Renal pelvis (tissue), 4 donors: ENCODE results near the gene C11orf24. TPM values are rescaled to one million over a fixed set of nuclear protein-coding genes. Genes with fewer than 3 reads are reported as not detected.
"Not testable (repeated sequence)": the region's sequence is repeated elsewhere in the genome, so short reads cannot be mapped to it uniquely, and the experiment has no call there.

Experiments
- DNase-seq: peaks from one replicate; pipeline ENCODE4 v3.0.0-alpha.2; 2013
- polyA plus RNA-seq, 3 donors: library from polyadenylated mRNA; unstranded; fragments of 120-200 nt; gene quantifications; one replicate each; pipeline ENCODE4 v1.2.1, GENCODE V29; 2013; ENCODE audit not compliant: insufficient read length in 3 of 3

The C11orf24 gene
- polyA plus RNA-seq, 3 donors = 24.9 to 30.2 (median 26.7) TPM

DNA sequence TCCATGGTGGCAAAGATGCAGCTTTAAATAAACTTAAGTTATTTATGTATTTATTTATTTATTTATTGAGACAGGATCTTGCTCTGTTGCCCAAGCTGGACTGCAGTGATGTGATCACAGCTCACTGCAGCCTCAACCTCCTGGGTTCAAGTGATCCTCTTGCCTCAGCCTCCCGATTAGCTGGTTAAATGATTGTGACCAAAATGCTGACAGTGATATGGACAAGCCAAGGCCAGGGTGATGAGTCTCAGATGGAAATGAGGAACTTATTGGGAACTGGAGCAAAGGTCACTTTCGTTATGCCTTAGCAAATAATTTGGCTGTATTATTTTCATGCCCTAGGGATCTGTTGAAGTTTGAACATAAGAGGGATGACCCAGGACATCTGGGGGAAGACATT lies 31.3 kb upstream of the C11orf24 start:
- no peak for DNase-seq

DNA sequence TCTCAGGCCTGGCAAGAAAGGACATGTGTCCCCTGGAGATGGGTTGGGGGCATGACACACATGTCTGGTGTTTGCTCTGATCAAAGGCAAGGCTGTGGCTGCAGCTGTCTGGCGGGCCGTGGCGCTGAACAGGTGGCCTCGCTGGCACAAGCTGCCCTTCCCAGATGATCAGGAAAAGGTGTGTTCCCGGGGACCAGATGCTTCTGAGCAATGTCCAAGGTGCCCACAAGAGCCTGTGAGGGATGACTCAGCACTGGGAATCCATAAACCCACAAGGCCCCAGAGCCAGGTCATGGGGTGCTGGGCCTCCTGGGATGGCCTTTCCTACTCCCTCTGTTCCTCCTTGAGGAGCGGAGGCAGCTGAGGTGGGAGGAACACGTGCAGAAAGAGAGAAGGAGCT lies 30.9 kb upstream of the C11orf24 start:
- DNase-seq = no peak

DNA sequence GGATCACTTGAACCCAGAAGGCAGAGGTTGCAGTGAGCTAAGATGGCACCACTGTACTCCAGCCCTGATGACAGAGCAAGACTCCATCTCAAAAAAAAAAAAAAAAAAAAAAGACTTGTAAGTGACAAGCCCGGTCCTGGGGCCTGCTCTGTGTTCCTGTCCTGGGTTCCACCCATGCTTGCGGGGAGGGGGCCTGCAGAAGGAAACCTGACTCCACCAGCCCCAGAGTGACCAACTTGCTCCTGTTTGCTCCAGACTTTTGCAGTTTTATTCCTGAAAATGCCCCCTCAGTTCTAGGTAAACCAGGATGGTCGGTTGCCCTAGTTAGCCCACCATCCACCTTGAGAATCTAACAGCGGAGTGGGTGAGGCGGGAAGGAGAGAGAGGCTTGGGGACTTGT lies 30.5 kb upstream of the C11orf24 start:
- DNase-seq = no peak

DNA sequence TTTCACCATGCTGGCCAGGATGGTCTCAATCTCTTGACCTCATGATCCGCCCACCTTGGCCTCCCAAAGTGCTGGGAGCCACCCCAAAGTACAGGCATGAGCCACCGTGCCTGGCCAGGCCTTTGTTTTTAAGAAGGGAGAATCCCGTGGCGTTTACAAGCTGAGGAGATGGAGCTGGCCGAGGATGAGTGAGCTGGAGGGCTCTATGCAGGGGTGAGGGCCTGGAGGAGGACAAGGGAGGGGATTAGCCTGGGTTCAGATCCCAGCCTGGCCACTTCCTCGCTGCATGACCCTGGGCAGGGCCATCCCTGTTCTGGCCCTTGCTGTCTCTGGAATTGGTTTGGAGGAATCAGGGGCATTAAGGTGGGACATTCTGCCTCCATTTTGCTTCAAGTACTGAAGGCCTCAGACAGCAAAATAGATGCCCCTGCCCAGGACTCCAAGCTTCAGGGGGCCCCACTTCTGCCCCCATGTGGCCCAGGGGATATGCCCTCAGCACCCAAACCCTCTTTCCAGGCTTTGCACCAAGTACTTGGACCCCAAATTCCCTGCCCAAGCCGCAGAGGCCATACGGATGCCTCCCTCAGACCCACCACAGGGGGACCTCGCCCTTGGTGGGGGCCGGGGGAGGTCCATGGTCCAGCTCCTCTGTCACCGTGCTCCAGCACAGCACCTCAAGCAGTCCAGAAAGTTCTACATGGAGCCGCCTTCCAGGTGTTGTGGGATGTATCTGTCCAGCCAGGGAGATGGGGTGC lies 28.5 kb upstream of the C11orf24 start:
- no peak for DNase-seq

DNA sequence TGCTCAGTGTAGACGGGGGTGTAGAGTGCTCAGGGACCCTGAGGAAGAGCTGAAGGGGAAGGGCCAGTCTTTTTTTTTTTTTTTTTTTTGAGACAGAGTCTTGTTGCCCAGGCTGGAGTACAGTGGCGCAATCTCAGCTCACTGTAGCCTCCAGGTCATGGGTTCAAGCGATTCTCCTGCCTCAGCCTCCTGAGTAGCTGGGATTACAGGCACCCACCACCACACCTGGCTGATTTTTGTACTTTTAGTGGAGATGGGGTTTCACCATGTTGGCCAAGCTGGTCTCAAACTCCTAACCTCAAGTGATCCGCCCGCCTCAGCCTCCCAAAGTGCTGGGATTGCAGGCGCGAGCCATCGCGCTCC lies 27.7 kb upstream of the C11orf24 start:
- DNase-seq = not testable (repeated sequence)

DNA sequence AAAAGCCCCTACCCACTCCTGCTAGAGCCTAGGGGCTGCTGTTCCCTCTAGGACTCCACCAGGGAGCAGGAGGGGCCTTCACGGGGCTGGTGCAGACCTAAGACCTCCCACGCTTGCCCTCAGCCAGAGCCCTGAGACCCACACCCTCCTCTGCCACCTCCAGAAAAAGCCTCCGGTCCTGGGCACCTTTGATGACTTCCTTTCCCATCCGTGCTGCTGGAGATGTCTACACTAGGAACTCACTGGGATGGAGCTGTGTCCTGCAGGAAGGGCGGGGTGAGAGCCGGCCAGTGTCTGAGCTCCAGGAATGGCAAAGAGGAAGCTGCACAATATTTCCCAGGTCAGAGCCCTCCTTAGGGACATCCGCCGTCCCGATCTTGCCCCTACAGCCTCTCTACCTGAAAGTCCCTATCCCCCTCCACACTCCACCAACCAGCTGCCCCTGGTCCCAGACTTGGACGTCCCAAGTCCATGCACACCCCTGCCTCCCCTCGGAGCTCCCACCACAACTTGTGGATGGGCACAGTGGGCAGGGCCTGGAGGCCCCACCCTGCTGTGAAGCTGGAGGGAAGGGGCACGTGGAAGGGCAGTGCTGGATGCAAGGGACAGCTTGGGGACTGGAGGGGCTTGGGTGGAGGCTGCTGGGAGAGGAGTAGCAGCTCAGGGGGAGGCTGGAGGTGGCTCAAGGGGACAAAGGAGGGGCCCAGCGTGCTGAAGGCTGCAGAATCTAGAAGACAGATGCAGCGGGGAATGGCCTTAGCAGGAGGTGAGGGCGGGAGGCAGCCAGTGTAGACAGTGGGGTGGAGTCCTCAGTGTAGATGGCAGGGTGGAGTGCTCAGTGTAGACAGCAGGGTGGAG lies 27.1 kb upstream of the C11orf24 start:
- no peak for DNase-seq

DNA sequence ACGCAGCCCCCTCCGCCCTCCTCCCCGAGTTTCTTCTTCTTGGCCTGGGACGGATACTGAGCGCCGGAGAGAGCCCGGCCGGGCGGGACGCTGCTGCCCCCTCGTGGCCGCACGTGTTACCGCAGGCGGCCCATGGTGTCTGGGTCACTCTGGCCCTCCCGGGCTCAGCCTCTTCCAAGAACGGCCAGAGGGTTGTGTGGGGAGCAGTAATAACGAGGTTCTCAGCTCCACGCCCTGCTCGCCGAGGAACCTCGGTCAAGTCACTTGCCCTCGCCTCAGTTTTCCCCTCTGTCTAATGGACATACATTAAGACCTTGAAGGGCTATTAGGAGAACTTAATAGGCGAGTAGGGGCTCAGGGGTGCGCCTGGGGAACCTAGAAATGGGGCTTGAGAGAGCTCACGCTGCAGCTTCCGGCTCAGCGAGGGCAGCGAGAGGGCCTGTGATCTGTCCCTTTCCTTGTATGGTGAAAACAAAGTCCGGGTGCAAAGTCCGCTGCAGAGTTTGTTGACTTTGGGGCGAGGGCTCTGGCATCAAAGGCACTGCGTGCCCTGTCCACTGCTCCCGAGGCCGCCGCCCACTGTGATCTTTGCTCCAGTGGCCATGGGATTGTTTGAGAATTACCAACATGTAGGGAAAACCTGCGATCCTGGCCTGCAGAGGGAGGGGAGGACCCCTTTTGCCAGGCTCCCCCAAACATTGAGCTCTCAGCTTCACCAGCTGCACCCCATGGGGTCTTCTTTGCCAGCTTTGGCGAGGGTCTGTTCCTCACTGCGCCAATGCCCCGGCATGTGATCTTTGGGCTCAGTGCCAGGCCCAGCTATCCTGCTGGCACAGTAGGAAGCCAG lies 26.3 kb upstream of the C11orf24 start:
- DNase-seq = peak; percentile 60

DNA sequence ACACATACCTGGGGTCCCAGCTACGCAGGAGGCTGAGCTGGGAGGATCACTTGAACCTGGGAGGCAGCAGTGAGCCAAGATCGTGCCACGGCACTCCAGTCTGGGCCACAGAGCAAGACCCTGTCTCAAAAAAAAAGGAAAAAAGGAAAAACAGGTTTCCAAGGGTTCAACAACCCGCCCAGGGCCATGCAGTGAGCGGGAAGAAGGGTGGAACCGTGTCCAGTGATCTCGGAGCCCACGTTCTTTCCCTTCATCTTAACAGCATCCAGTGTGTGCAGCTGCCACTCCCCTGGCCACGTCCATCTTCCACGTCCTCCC lies 25.7 kb upstream of the C11orf24 start:
- no peak for DNase-seq

DNA sequence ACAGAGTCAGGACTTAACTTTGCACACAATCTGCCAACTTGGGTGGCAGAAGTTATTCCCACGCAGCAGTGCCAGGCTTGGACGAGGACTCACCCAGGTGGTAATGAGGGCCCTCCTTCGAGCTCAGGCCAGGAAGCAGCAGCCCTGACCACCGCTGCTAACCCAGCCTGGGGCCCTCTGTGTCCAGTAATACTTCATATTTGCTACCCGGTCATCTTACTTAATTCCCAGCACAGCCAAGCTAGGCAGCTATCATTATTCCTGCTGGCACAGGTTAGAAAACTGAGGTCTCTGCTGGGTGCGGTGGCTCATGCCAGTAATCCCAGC lies 25.2 kb upstream of the C11orf24 start:
- DNase-seq = no peak

DNA sequence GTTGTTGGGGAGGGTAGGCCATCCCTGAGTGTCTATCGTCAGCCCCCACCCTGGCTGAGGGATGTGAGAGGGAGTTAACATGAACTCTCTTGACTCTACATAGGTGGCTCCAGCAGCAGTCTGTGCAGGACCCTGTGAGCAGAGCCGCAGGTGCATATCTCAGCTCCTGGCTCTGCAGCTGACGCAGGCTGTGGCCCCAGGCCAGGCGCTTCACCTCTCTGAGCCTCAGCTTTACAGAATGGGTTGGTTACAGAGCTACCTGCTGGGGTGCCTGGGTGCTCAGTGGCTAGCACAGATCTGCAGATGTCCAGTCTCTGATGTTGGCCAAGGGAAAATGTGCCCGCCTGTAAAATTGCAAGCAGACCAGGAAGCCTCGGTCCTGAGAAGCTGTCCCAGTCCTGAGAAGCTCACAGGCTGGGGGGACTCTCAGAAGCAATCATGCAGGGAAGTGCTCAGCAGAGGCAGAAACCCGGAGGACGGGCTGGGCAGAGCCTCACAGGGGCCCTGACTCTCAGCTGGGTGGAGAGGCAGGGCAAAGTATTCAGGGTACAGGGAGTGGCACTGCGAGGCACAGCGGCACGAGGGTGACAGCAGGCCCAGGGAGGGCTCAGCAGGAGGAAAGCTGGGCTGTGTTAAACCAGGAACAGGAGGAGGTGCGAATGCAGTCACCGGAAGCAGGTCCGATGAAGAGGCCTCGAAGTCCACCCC lies 24.7 kb upstream of the C11orf24 start:
- no peak for DNase-seq

DNA sequence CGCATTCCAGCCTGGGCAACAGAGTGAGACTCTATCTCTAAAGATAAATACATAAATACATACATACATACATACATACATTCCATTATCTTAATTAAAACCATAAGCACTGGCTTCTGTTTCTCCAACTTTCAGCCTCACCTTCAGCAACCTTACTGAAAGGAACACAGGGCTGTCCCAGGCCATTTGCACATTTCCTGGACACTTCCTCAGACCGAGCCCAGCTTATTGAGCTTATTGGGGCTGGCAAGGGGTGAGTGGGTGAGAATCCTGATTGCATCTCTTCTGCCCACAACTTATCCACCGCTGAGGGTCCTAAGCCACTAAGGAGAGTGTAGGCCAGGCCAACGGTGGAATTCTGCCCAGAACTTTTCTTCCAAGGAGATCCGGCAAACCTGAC lies 24.2 kb upstream of the C11orf24 start:
- no peak for DNase-seq

DNA sequence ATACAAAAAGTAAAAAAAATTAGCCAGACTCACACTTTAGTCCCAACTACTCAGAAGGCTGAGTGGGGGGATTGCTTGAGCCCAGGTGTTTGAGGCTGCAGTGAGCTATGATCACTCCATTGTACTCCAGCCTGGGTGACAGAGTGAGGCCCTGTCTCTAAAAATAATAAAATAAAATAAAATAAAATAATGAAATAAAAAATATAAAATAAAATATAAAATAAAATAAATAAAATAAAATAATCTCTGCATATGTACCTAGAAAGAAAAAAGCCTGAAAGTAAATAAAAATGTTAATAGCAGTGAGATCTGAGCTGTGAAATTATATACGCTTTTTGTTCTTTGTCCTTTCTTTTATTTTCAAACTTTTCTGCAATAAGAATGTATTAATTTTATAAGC lies 23.5 kb upstream of the C11orf24 start:
- DNase-seq = no peak

DNA sequence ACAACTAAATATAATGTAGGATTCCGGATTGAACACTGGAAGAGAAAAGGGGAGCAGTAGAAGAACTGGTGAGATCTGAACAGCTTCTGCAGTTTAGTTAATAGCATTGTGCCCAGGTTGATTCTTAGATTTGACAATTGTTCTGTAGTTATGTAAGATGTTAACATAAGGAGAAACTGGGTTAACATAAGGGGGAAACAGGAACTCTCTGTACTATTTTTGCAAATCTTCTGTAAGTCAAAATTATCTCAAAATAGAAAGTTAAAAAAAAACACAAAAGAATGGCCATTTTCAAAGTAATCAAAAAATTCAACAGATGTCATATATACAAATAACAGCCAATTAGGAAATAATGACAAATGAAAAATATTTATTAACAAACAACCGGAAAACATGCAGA lies 21.9 kb upstream of the C11orf24 start:
- no peak for DNase-seq

DNA sequence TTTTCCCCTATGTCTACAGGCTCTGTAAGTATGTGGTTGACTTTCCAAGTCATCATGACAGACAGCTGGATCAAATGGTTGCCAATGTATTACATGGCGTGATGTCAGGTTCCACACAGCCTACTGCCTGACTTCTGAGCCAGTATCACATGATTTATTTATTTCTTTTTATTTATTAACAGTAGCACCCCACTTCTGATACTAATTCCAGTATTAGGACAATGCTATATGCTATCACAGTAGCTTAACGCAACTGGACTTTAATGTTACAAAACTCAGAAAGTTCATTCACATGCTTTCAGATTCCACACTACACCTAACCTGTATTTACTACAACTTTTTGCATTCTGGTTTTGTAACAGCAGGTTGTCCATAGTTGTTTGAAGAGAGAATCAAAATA lies 17.7 kb upstream of the C11orf24 start:
- DNase-seq = no peak

DNA sequence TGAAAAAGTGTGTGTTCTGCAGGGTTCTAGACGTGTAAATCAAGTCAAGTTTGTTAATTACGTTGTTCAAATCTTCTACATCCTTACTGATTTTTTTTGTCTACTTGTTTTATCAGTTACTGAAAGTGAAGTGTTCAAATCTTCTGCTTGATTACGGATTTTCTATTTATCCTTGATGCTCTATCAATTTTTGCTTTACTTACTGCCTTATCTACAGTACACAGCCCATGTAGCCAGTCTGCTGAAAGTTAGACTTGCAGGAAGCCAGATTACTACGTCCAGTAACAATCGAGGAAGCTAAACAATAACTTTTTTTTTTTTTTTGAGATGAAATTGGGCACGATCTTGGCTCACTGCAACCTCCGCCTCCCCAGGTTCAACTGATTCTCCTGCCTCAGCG lies 15.6 kb upstream of the C11orf24 start:
- DNase-seq = no peak

DNA sequence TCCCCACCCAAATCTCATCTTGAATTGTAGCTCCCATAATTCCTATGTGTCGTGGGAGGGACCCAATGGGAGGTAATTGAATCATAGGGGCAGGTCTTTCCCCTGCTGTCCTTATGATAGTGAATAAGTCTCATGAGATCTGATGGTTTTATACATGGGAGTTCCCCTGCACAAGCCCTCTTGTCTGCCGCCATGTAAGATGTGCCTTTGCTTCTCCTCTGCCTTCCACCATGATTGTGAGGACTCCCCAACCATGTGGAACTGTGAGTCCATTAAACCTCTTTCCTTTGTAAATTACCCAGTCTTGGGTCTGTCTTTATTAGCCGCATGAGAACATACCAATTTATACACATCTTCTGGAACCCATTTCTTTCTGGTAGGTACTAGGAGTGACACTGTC lies 12.8 kb upstream of the C11orf24 start:
- DNase-seq = not testable (repeated sequence)

DNA sequence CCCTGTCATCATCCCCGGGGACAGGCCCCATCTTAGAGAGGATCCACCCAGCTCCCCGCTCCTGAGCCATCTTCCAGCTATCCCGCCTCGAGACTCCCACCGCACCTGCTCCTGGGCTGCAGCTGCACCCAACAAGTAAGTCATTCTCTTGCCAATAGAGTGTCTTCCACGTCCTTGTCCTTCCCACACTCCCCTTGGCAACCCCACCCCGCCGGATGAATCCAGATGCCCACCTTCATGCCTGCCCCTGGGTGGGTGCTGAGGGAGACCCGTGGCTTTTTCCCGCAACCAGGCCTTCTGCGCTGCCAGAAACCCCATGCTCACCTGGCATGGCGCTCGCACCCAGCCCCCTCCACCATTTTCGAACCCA lies 11.1 kb upstream of the C11orf24 start:
- DNase-seq = no peak

DNA sequence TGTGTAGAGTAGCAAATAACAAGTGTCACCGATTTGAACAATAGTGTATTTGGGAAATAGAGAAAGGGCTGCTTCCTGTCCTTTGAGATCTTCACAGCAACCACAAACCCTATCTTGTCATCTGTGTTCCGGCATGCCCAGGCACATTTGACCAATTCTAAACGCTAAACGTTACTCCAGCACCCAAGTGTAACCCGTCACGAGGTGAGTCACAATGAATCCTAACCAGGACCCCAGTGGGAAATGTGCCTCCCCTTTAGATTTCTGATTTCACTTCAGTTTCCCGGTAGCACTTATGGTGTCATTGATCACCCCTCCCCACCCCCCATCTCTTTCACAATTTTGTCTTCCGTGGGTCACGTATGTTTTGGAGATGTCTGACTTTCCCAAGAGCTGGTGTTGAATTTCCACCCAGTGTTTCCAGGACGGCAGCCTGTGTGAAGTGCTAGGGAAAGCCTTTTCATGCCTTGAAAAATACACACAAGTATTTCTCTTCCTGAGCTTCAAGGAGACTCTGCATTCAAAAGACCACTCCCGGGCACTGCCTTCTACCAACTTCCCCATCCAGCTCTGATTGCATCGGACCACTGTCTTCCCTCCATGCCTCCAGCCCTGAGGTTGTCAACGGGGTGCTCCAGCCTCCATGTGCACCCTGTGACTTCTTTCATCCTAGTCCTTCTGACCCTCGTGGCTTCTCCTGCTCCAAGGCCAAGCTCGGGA lies 10.5 kb upstream of the C11orf24 start:
- DNase-seq = no peak

DNA sequence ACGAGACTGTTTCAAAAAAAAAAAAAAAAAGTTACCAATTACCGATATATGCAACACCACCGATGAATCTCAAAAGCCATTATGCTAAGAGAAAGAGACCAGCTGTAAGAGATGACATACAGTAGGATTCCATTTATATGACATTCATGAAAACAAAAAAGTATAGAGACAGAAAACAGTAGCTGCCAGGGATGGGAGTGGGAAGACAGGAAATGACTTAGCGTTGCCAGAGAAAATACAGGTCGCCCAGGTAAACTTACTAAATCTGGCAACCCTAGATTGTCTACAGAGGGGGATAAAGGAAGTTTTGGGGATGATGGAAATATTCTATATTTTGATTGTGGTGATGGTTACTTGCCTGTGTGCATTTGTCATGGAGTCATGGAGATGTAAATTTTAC lies 7.9 kb upstream of the C11orf24 start:
- no peak for DNase-seq

DNA sequence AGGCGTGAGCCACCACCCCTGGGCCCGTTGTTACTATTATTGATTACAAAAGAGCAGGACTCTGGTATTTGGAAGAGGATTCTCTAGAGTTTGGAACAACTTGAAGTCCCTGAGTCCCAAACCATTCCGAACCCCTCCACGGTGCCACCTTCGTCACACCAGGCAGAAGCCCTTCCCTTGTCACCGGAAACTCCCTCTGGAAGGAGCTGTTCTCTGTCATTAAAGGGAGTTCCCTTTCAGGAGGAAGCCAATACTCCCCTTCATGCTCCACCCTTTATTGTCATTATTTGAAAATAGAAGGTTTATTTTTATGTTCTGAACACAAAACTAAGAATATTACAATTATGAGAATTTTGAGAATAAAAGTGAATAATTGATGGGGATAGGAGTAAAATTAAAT lies 5.1 kb upstream of the C11orf24 start:
- no peak for DNase-seq

DNA sequence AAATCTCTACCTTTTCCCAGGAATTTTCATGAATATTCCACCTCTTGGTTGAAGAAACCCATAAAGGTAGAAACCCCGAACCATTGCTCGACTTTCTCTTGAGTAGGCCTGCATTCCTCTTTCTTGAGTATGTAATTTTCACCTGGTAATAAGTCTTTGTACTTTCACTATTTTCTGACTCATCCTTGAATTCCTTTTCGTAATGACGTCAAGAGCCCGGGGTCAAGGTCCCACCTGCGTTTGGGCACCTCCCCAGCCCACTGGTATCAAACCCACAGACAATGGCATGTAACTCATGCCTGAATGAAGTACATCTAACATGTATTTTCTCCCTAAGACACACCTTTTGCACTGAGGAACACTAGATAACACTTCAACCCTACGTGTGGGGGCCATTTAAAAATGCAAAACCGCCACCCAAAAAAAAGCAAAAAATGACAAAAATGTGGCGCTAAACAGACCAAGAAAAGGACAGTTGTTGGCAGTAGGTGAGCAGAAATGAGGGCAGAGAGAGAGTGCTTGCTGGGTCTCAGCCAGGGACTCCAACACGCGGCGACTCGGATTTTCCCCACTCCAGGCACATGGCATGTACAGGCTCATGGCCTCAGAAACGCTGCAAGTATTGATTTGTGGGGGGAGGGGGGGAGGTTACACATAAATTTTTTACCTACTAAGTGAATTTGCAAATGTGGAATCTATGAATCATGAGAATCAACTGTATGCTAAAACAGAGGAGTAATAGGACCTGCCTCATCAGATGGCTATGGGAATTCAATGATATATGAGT lies 4.1 kb upstream of the C11orf24 start:
- DNase-seq = no peak
